Epithelial cell of proximal tubule (primary cell): Measurements from ENCODE around the gene C11orf91. TPM values are rescaled to one million over a fixed set of nuclear protein-coding genes. Genes with fewer than 3 reads are reported as not detected.

Source experiments
- DNase-seq: peaks from one replicate; pipeline ENCODE4 v3.0.0-alpha.2; 2011; ENCODE audit warnings: low read depth
- H3K4me3 ChIP-seq: 2 replicates; pipeline ENCODE4 v1.5.1; 2011; ENCODE audit warnings: low read depth, mild to moderate bottlenecking, low read length
- CTCF ChIP-seq: conservative IDR thresholded peaks from 2 replicates; pipeline ENCODE4 v1.5.1; 2012; ENCODE audit warnings: low read depth, mild to moderate bottlenecking, low read length
- total RNA-seq: library from RNA; depleted of rRNA; stranded (reverse); fragments of >200 nt; gene quantifications from 2 replicates; pipeline ENCODE4 v1.2.3, GENCODE V29; 2015

Gene C11orf91
- total RNA-seq, 1 donor from 2014 or later: not detected

DNA sequence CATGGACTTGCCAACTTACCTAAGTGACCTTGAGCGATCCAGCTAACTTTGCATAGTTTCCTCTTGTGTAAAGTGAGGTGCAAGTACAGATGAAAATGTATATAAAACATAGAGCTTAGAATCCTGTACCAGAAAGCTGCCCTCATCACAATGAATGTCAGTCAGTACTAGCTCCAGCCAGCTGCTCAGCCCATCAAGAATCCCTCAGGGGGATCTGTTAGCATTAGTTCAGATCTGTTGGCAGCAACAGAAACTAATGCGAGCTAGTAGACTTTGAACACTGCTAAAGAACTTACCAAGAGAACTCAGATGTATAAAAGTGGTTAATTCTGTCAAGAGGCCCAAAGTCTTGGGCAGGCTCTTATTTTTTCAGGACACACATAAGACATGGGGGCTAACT lies 6.3 kb upstream of the C11orf91 start:
- no peak for DNase-seq
- TF ChIP-seq CTCF: no peak

DNA sequence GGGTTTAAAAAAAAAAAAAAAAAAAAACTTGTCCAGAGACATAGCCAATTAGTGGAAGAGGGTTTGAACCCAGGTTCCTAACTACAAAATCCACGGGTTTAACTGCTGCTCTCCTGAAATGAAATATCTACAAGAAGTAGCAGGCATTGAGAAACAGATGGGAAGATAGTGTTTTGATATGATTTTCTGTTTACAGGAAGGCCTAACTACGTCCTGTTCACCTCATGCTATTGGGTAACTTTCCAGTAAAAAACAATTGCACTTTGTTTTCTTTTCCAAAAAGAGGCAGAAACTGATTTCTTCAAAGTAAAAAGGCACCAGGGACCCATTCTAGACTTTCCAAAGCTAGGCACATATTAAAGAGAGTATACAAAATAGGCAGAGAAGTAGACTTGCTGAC lies 5.9 kb upstream of the C11orf91 start:
- no peak for DNase-seq
- TF ChIP-seq CTCF: no peak
- no peak overlapping the region for H3K4me3 ChIP-seq

More for the DNA sequence above, 6.3 kb upstream of the C11orf91 start:
- H3K4me3 ChIP-seq: no peak overlapping the region

DNA sequence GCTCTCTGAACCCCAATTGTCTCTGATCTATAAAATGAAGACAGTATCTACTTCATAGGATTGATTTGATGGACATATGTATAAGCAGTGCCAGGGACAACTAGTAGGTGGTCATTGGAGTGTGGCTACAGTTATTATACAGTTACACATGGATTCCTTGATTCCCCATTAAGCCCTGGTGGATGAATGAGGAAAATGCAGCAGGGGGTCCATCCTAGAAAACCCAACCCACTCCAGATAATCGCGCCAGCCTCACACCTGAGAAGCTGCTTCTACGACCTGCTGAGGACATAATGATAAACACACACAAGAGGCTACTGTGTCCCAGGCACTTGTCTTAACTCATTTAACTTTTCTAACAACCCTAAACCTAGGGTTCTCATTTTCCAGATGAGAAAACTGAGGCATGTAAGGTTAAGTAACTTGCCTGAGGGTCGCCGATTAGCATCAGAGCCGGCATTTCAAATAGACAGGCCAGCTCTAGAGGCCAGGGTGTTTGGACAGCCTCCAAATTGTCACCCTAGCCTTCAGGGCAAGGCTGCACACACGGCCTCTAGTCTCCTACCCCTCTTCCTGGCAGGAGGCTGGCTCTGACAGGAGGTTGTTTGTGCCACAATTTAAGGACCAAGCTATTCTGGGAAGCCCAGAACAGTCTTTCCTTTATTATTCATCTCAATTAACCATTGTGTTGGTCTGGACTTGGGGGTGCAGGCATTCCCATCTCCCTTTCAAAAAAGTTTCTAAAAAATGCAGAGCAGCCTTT lies 3.8 kb upstream of the C11orf91 start:
- peak; percentile 34 for TF ChIP-seq CTCF
- DNase-seq: no peak
- no peak overlapping the region for H3K4me3 ChIP-seq

- no peak for DNase-seq
These were observed 3.2 kb upstream of the C11orf91 start for GRCh38 chr11:33703788-33704187.

DNA sequence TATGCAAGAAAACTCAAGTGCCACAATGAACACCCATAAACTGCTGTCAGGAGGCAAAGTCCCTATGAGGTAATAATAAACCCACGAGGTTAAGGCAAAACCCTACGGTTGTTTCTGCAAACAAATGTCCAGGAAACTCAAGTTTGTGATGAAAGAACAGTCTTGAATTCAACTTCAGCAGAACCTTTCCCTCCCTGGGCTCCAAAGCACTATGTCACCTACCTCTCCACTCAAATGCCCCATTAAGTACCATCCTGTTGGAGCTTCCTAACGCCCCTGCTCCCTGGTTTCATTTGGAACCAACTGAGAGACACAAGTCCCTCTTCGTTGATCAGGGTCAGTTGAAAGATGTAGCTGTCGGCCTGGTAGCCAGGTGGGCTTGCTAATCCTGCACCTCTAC lies 2.6 kb upstream of the C11orf91 start:
- TF ChIP-seq CTCF: no peak
- H3K4me3 ChIP-seq: no peak overlapping the region
- DNase-seq: no peak

More at GRCh38 chr11:33703788-33704187, 3.2 kb upstream of the C11orf91 start:
- TF ChIP-seq CTCF: no peak
- H3K4me3 ChIP-seq: no peak overlapping the region

DNA sequence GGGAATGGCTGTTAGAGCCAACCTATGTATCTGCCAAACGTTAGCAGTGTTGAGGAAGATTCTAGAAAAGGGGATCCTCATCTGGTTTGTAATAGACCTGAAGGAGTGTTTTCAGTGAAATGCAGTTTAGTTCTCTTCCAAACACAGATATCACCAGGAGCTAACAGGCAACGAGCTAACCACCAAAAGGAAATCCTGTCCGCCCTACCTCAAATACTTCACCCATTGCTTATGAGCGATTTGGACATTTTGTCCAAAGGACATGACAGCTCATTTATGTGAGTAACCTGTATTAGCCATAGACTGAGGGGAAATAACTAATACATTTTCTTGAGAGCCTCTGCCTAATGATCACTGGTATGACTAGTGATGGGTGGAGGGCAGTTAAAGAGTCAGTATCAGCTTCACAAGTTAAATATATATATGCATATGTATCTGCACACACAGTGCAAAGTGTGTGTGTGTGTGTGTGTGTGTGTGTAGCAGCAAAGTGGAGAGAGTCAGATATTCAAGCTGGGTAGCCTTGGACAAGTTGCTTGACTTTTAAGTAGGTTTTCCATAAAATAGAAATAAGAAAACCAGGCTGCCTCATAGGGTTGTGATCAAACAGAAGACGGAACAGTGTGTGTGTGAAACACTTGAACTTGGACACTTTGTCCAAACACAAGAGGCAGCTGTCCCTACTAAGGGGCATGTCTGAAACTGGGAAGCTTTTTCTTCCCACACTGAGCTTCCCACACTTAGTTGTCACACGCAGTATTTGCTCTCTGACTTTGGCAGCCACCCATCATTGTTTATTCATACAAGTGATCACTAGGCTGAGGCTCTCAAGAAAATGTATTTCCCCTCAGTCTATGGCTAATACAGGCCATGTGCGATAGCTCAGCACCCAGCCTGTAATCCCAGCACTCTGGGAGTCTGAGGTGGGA lies 940 bp upstream of the C11orf91 start:
- no peak for DNase-seq
- peak overlapping the region; percentile 57 for H3K4me3 ChIP-seq

More for the DNA sequence above, 940 bp upstream of the C11orf91 start:
- no peak for TF ChIP-seq CTCF
